Heart left ventricle (tissue), 16 donors: ENCODE measurements around the gene SULF2. TPM values are rescaled to one million over a fixed set of nuclear protein-coding genes. Genes with fewer than 3 reads are reported as not detected.

Source experiments
- ATAC-seq, 4 donors: fragments of 200-7000 bp; cut with Tn5 transposase; one replicate each; pipeline ENCODE4 v1.9.1; 2020 to 2022; ENCODE audit warnings: moderate library complexity in 4 of 4, mild to moderate bottlenecking in 3 of 4, moderate number of reproducible peaks in 1 of 4
- DNase-seq, 5 donors: peaks; one replicate each; pipeline ENCODE4 v3.0.0-alpha.2; 2020
- H3K27ac ChIP-seq, 12 donors: fragments of 200-600 bp; sonication (generic) in 4 of 12; one replicate each; pipeline versions ENCODE4 v1.5.0 to v1.8.0; 2016 to 2022; ENCODE audit warnings: mild to moderate bottlenecking in 2 of 12
- H3K27me3 ChIP-seq, 9 donors: fragments of 200-600 bp; sonication (generic) in 2 of 9; one replicate each; pipeline versions ENCODE4 v1.5.1 to v1.8.0; 2016 to 2022; ENCODE audit warnings: mild to moderate bottlenecking in 3 of 9
- H3K36me3 ChIP-seq, 9 donors: fragments of 200-600 bp; sonication (generic) in 2 of 9; one replicate each; pipeline versions ENCODE4 v1.5.0 to v1.8.0; 2018 to 2022; ENCODE audit warnings: mild to moderate bottlenecking in 2 of 9
- H3K4me1 ChIP-seq, 12 donors: fragments of 200-600 bp; sonication (generic) in 4 of 12; one replicate each; pipeline versions ENCODE4 v1.5.0 to v1.8.0; 2016 to 2022; ENCODE audit warnings: mild to moderate bottlenecking in 3 of 12
- H3K4me3 ChIP-seq, 12 donors: fragments of 200-600 bp; sonication (generic) in 4 of 12; one replicate each; pipeline versions ENCODE4 v1.5.0 to v1.8.0; 2017 to 2022; ENCODE audit warnings: mild to moderate bottlenecking in 9 of 12, moderate library complexity in 4 of 12
- H3K9me3 ChIP-seq, 12 donors: fragments of 200-600 bp; sonication (generic) in 4 of 12; one replicate each; pipeline versions ENCODE4 v1.5.0 to v1.8.0; 2016 to 2022; ENCODE audit warnings: mild to moderate bottlenecking in 1 of 12
- POLR2A ChIP-seq, 2 donors: fragments of 450-650 bp; IDR thresholded peaks; one replicate each; pipeline ENCODE4 v1.6.1; 2017; ENCODE audit warnings: antibody characterized with exemption in 2 of 2, mild to moderate bottlenecking in 2 of 2, moderate library complexity in 2 of 2
- WGBS, 4 donors: extraction: QIAGEN DNeasy Blood & Tissue Kit in 2 of 4; methylation state at CpG; one replicate each; pipeline versions ENCODE4 v1.1.5 to v1.1.7; 2013 to 2018; 5-methylcytosine and 5-hydroxymethylcytosine counted together
- intact Hi-C, 10 donors: fragments of 100-400 bp; cut with DNase I; formaldehyde crosslinking; loops; one replicate each; pipeline versions ENCODE4 v1.11.1 to v1.14.2; 2022
- polyA plus RNA-seq, 2 donors: library from polyadenylated mRNA; stranded (reverse); fragments of 200-250 nt; gene quantifications; one replicate each; pipeline ENCODE4 v1.2.3, GENCODE V29; 2013
- total RNA-seq, 9 donors: library from RNA; depleted of rRNA in 2 of 9; stranded (reverse); fragments of >200 nt in 2 of 9; fragmentation: NEBNext Ultra II Directional in 3 of 9; extraction: Animal tissue kit (Norgen Biotek cat#: 25700) in 3 of 9; gene quantifications; one replicate each; pipeline versions ENCODE4 v1.1.0 to v1.2.4, GENCODE V29; 2016 to 2023
- TF ChIP-seq, protein P1 (sequence below), 12 donors: fragments of 200-600 bp; sonication (generic) in 4 of 12; IDR thresholded peaks; one replicate each; pipeline versions ENCODE4 v1.5.0 to v1.8.0; 2018 to 2022; ENCODE audit warnings: antibody characterized with exemption in 12 of 12, mild to moderate bottlenecking in 5 of 12
- donor health status: ischemic (EF 13 %, LVEDD 7.1; RV severe dilation, severe dysfunction).
- donor health status: healthy with polysubstance abuse.
- donor health status: DM: no; HTN: yes; CAD: no.
- donor health status: DM: no; HTN: no; CAD: no.
- donor health status: ischemic (EF 25% LVEDD 6.9; RV normal size, moderate dysfunction).
- donor health status: ischemic (EF 25% LVEDD 5.7; RV mildly dilated, moderate dysfunction).
- donor health status: healthy.
- donor health status: DM: yes; HTN: yes; CAD: no.
- donor health status: ischemic (EF 35%, LVEDD 5.7; RV mildly dilated, moderate dysfunction).
- donor health status: nonischemic (EF 11% LVEDD 7.7; RV severe dilation, severe dysfunction).
- donor health status: DM: yes; HTN: yes; CAD: no.
- donor health status: PGD.
- donor health status: ischemic (EF 29% LVEDD 5.4; RV normal size, mild dysfunction).
- donor health status: nonischemic (EF 23%, LVEDD 6.1; RV moderate dilation, normal function).

SULF2 gene
- total and polyA plus RNA-seq, 11 donors, result 16.7 to 51.5 (median 28.5) TPM

DNA sequence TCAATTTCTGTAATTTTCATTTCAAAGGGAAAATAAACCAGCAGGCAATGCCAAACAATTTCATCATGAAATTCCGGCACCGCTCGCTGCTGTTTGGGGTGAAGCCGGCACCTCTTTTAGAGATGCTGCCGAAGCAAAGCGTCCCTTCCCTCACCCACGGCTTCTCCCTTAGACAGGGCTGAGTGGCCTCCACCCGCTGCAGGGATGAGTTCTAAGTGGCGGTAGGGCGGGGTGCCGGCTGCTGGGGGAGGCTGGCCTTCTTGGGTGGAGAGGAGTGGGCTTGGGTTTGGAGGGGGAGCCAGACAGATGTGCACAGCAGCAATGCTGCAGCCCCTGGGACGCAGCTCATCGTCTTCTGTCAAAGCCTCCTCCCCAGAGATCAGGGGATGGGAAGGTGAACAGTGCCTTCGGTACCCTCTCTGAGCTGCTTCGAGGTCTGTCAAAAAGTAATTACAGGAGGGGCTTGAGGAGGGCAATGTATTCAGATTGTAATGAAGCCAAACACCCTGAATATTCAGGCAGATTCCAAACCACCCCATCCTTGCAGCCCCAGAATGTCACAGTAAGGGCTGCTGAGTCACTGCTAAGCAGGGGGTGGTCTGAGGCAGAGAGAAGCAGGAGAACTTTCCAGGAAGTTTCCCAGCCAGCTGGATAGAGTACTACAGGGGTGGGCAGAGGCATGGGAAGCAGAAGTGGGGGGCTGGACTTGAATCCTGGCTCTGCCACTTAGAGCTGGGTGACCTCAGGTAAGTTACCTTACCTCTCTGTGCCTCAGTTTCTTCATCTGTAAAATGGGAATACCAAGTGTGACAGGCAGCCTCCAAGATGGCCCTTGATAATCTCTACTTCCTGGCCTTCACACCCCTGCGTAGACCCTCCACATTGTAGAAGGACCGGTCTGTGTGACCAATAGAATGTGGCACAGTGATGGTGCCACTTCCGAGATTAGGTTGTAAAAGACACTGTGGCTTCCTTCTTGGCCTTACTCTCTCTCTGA, 96.6 kb downstream of the SULF2 start:
- TF ChIP-seq POLR2A (IDR thresholded peaks at IDR 0.05), result no peak
- TF ChIP-seq, protein P1, sequence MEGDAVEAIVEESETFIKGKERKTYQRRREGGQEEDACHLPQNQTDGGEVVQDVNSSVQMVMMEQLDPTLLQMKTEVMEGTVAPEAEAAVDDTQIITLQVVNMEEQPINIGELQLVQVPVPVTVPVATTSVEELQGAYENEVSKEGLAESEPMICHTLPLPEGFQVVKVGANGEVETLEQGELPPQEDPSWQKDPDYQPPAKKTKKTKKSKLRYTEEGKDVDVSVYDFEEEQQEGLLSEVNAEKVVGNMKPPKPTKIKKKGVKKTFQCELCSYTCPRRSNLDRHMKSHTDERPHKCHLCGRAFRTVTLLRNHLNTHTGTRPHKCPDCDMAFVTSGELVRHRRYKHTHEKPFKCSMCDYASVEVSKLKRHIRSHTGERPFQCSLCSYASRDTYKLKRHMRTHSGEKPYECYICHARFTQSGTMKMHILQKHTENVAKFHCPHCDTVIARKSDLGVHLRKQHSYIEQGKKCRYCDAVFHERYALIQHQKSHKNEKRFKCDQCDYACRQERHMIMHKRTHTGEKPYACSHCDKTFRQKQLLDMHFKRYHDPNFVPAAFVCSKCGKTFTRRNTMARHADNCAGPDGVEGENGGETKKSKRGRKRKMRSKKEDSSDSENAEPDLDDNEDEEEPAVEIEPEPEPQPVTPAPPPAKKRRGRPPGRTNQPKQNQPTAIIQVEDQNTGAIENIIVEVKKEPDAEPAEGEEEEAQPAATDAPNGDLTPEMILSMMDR (IDR thresholded peaks at IDR 0.05), result no peak
- DNase-seq (no peak), ATAC-seq (no peak)
- H3K4me1 ChIP-seq, result no peaks in the 10 kb centered on the region
- peaks cover 0 to 36% (median 5%) of the 10 kb centered on the region in 9 donors for H3K36me3 ChIP-seq
- H3K27me3 ChIP-seq, result no peaks in the 10 kb centered on the region
- H3K4me3 ChIP-seq, result no peak overlapping the region
- WGBS, 4 donors, result 84 to 92% (median 85%) methylated on average over 16 to 18 of the region's 18 CpGs
- H3K27ac ChIP-seq, result no peak overlapping the region
- peaks cover 0 to 41% (median 29%) of the 10 kb centered on the region in 12 donors for H3K9me3 ChIP-seq
- intact Hi-C loops, result loop anchor here in 4 of 10 donors (5.0 to 10.0 kb wide), 2 partner anchors 84 to 96 kb away; partner anchors contain the start of gene SULF2 (in 3 of the 4)

DNA sequence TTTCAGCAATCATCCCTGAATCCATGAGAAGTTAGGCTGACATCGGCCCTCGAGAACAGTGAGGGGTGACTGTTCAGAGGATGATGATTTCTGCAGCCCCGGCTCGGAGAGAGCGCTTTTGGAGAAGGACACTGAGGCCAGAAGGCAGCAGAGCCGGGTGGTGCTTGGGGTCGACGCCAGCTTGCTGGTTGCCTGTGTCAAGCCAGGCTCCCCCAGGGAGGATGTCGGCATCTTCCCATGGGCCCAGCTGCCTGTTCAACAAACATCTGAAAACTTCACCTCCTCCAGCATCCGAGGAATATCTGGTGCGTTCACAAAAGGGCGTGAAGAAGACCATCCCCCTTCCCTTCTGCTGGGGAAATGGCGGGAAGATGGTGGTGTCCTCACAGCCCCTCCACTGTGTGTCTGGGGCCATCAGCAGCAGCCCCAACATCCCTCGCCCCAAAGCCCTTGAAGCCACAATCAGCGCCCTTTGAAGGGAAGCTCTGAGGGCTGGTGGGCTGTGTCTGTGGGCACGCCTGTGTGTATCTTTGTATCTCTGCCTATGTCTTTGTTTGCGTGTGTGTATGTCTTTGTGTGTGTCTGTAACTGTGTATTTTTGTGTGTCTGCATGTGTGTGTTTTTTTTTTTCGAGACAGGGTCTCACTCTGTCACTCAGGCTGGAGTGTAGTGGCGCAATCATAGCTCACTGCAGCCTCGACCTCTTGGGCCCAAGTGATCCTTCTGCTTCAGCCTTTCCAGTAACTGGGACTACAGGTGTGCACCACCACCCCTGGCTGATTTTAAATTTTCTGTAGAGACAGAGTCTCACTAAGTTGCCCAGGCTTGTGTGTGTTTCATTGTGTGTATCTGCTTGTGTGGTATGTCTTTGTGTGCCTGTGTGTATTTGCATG, 97.9 kb downstream of the SULF2 start:
- Histone ChIP-seq H3K27me3 (no peaks in the 10 kb centered on the region), H3K36me3 (peaks cover 0 to 25% (median 5%) of the 10 kb centered on the region in 9 donors), H3K27ac (no peak overlapping the region), H3K4me3 (no peak overlapping the region), H3K9me3 (peaks cover 0 to 28% (median 20%) of the 10 kb centered on the region in 12 donors), H3K4me1 (peaks cover 0 to 9% (median 6%) of the 10 kb centered on the region in 12 donors)
- TF ChIP-seq, protein P1 (IDR thresholded peaks at IDR 0.05), result no peak
- TF ChIP-seq POLR2A (IDR thresholded peaks at IDR 0.05), result no peak
- DNase-seq (peak in 1 of 5 donors; percentile 14), ATAC-seq (no peak)
- intact Hi-C loops, result loop anchor here in 4 of 10 donors (5.0 to 10.0 kb wide), 2 partner anchors 85 to 97 kb away; partner anchors contain the start of gene SULF2 (in 3 of the 4)
- WGBS, 4 donors, result 84 to 93% (median 89%) methylated on average over 19 to 20 of the region's 20 CpGs

DNA sequence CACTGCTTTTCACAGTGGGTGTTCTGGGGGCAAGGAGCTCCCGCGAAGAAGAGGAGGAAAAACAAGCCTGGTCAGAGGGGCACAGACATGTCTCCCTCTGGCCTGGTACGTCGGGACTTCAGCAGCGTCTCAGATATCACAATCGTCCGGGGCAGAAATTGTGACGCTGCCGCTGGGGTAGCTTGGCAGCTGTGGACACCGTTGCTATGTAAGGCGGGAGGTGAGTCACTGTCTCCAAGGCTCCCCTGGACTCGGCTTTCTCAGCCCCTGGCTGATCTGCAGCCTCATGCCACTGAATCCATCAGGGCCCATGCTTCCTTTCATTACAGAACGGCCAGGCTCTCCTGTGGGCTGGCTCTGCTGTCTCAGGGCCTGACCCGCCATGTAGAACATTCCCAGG, 98.7 kb downstream of the SULF2 start:
- Histone ChIP-seq H3K9me3 (peaks cover 0 to 20% (median 12%) of the 10 kb centered on the region in 12 donors), H3K4me1 (peaks cover 0 to 17% (median 14%) of the 10 kb centered on the region in 12 donors), H3K27me3 (no peaks in the 10 kb centered on the region), H3K27ac (no peak overlapping the region), H3K4me3 (no peak overlapping the region), H3K36me3 (peaks cover 0 to 23% (median 5%) of the 10 kb centered on the region in 9 donors)
- DNase-seq (peak in 1 of 5 donors; percentile 13), ATAC-seq (no peak)
- TF ChIP-seq, protein P1 (IDR thresholded peaks at IDR 0.05), result no peak
- no peak for TF ChIP-seq POLR2A (IDR thresholded peaks at IDR 0.05)
- 84 to 90% (median 85%) methylated on average over 14 of the region's 14 CpGs for WGBS, 4 donors
- intact Hi-C loops, result loop anchor here in 4 of 10 donors (5.0 to 10.0 kb wide), 2 partner anchors 86 to 98 kb away; partner anchors contain the start of gene SULF2 (in 3 of the 4)
